ENCODE measurements around the gene MPPED2. TPM values are rescaled to one million over a fixed set of nuclear protein-coding genes. Genes with fewer than 3 reads are reported as not detected.

The MPPED2 gene
- polyA plus RNA-seq, 1 donor (not counting 4 experiments of a cell fraction or from before 2014, with no cell fraction given), result not detected

DNA sequence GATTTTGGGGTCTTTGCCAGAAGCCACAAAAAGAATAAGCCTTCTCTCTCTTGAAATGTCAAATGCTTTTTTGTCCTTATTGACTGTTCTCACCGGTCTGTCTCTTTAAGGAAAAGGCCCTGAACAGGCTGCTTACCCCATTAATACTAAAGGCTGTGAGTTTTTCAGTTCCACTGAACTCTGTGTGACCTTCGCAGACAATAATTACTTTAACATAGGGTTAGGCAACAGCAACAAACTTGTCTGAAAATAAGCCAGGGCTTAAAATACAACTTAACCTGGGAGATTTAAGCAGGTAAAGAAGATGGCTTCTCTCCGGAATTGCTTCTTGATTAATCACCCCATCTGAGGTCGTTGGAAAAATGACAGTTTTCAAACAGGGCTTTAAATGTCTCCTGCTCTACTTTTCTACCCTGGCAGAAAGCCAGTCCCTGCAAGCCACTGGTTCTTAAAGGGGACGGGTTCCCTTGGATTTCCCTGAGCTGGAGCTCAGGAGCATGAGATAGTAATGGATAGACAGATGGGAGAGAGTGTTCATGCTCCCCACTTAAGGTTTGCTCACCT, 193.8 kb downstream of the MPPED2 start:
- H3K36me3 ChIP-seq (ENCODE audit: control insufficient read depth in 2 of 2, extremely low read depth in 1 of 2, insufficient read depth in 2 of 2, low read length in 2 of 2), result no peaks in the 10 kb centered on the region
- H3K79me2 ChIP-seq (ENCODE audit: control insufficient read depth, insufficient read depth, low read length), result no peaks in the 10 kb centered on the region
- H4K20me1 ChIP-seq (ENCODE audit: control insufficient read depth, extremely low read depth, insufficient read depth, low read length), result no peaks in the 10 kb centered on the region
- no peak for TF ChIP-seq EZH2 (IDR thresholded peaks at IDR 0.05; ENCODE audit: low read length)
- TF ChIP-seq, protein P1, sequence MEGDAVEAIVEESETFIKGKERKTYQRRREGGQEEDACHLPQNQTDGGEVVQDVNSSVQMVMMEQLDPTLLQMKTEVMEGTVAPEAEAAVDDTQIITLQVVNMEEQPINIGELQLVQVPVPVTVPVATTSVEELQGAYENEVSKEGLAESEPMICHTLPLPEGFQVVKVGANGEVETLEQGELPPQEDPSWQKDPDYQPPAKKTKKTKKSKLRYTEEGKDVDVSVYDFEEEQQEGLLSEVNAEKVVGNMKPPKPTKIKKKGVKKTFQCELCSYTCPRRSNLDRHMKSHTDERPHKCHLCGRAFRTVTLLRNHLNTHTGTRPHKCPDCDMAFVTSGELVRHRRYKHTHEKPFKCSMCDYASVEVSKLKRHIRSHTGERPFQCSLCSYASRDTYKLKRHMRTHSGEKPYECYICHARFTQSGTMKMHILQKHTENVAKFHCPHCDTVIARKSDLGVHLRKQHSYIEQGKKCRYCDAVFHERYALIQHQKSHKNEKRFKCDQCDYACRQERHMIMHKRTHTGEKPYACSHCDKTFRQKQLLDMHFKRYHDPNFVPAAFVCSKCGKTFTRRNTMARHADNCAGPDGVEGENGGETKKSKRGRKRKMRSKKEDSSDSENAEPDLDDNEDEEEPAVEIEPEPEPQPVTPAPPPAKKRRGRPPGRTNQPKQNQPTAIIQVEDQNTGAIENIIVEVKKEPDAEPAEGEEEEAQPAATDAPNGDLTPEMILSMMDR (optimal IDR thresholded peaks at IDR 0.05 in 1 of 3, IDR thresholded peaks at IDR 0.05 in 1 of 3, conservative IDR thresholded peaks at IDR 0.05 in 1 of 3; ENCODE audit: extremely low read depth in 1 of 3, insufficient read depth in 2 of 3, low read length in 3 of 3), result no peak
- DNase-seq (ENCODE audit: low read depth, low spot score), result no peak
- dilution Hi-C loops (cut with MboI; ENCODE audit: extremely low pct_ligation_motif_present, low sequenced_read_pairs), result no loop called here
- no peak overlapping the region for H3K9ac ChIP-seq (ENCODE audit: control insufficient read depth, extremely low read depth, insufficient read depth, low read length)
- H3K9me1 ChIP-seq (ENCODE audit: control insufficient read depth, extremely low read depth, insufficient read depth, low read length), result no peaks in the 10 kb centered on the region
- no peak for FAIRE-seq
- no peak overlapping the region for H2AFZ ChIP-seq (ENCODE audit: control insufficient read depth, low read length)
- H3K4me2 ChIP-seq (ENCODE audit: control insufficient read depth, extremely low read depth, insufficient read depth, low read depth, low read length), result no peak overlapping the region
- no peak overlapping the region for H3K27ac ChIP-seq (ENCODE audit: control insufficient read depth, insufficient read depth, low read length)
- H3K4me1 ChIP-seq (ENCODE audit: control insufficient read depth, extremely low read depth, insufficient read depth, low read length), result no peaks in the 10 kb centered on the region
- no peak overlapping the region for H3K4me3 ChIP-seq (ENCODE audit: control insufficient read depth in 2 of 3, extremely low read depth in 1 of 3, insufficient read depth in 2 of 3, low read depth in 1 of 3, low read length in 3 of 3)
- no peaks in the 10 kb centered on the region for H3K27me3 ChIP-seq (ENCODE audit: control insufficient read depth, extremely low read depth, insufficient read depth, low read length)
- H3K9me3 ChIP-seq (ENCODE audit: control insufficient read depth, low read depth, low read length), result no peaks in the 10 kb centered on the region

DNA sequence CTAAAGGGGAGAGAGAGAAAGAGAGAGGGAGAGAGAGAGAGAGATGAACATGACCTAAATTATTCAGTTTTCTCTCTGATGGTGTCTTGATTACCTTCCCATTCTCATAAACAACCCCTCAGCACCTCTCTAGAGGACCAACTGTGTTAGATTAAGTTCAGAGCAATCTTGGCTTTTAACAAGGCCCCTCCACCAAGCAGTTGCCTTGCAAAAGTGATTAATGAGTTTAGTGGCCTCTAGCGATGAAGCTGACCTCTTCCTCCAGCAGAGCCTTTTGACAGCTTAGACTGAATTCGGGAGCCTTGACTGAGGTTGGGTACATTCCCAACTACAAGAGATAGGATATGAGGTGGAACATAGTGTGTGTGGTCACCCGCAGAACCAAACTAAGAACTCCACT, 197.2 kb downstream of the MPPED2 start:
- no peak overlapping the region for H3K4me2 ChIP-seq (ENCODE audit: control insufficient read depth, extremely low read depth, insufficient read depth, low read depth, low read length)
- H3K9me3 ChIP-seq (ENCODE audit: control insufficient read depth, low read depth, low read length), result no peaks in the 10 kb centered on the region
- dilution Hi-C loops (cut with MboI; ENCODE audit: extremely low pct_ligation_motif_present, low sequenced_read_pairs), result no loop called here
- no peaks in the 10 kb centered on the region for H3K9me1 ChIP-seq (ENCODE audit: control insufficient read depth, extremely low read depth, insufficient read depth, low read length)
- no peak overlapping the region for H2AFZ ChIP-seq (ENCODE audit: control insufficient read depth, low read length)
- H4K20me1 ChIP-seq (ENCODE audit: control insufficient read depth, extremely low read depth, insufficient read depth, low read length), result no peaks in the 10 kb centered on the region
- no peak overlapping the region for H3K4me3 ChIP-seq (ENCODE audit: control insufficient read depth in 2 of 3, extremely low read depth in 1 of 3, insufficient read depth in 2 of 3, low read depth in 1 of 3, low read length in 3 of 3)
- no peaks in the 10 kb centered on the region for H3K4me1 ChIP-seq (ENCODE audit: control insufficient read depth, extremely low read depth, insufficient read depth, low read length)
- FAIRE-seq (no peak), DNase-seq (ENCODE audit: low read depth, low spot score) (no peak)
- no peaks in the 10 kb centered on the region for H3K79me2 ChIP-seq (ENCODE audit: control insufficient read depth, insufficient read depth, low read length)
- no peak overlapping the region for H3K27ac ChIP-seq (ENCODE audit: control insufficient read depth, insufficient read depth, low read length)
- TF ChIP-seq, protein P1 (optimal IDR thresholded peaks at IDR 0.05 in 1 of 3, IDR thresholded peaks at IDR 0.05 in 1 of 3, conservative IDR thresholded peaks at IDR 0.05 in 1 of 3; ENCODE audit: extremely low read depth in 1 of 3, insufficient read depth in 2 of 3, low read length in 3 of 3), result no peak
- no peak for TF ChIP-seq EZH2 (IDR thresholded peaks at IDR 0.05; ENCODE audit: low read length)
- no peaks in the 10 kb centered on the region for H3K36me3 ChIP-seq (ENCODE audit: control insufficient read depth in 2 of 2, extremely low read depth in 1 of 2, insufficient read depth in 2 of 2, low read length in 2 of 2)
- no peaks in the 10 kb centered on the region for H3K27me3 ChIP-seq (ENCODE audit: control insufficient read depth, extremely low read depth, insufficient read depth, low read length)
- H3K9ac ChIP-seq (ENCODE audit: control insufficient read depth, extremely low read depth, insufficient read depth, low read length), result no peak overlapping the region

Data from keratinocyte (primary cell).